K562 (cell line): ENCODE measurements around the gene TRABD. TPM values are rescaled to one million over a fixed set of nuclear protein-coding genes. Genes with fewer than 3 reads are reported as not detected.

Source experiments
- ATF2 ChIP-seq: sonication (generic); formaldehyde crosslinking; IDR thresholded peaks from 2 replicates; pipeline ENCODE4 v1.8.1; 2022; ENCODE audit warnings: missing genetic modification reagents
- CREBBP ChIP-seq: IDR thresholded peaks from one replicate; pipeline ENCODE4 v1.6.1; 2012; ENCODE audit warnings: low read depth, mild to moderate bottlenecking, control low read depth, inconsistent platforms, low read length
- MGA ChIP-seq: fragments of 450-650 bp; IDR thresholded peaks from 2 replicates; pipeline ENCODE4 v1.6.1; 2016; ENCODE audit warnings: mild to moderate bottlenecking, moderate library complexity
- PHF21A ChIP-seq: fragments of 450-650 bp; IDR thresholded peaks from 2 replicates; pipeline ENCODE4 v1.6.1; 2017; ENCODE audit warnings: low read depth, borderline replicate concordance
- TEAD1 ChIP-seq, 2 experiments: fragments of 450-650 bp in 1 of 2; sonication (generic) in 1 of 2; formaldehyde crosslinking; IDR thresholded peaks; 2 replicates each; pipeline versions ENCODE4 v1.4.0 to v1.8.0; 2020 to 2022; ENCODE audit warnings: mild to moderate bottlenecking in 2 of 2, missing genetic modification reagents in 1 of 2
- polyA plus RNA-seq, 8 experiments: library from polyadenylated mRNA; depleted of rRNA in 4 of 8; stranded (reverse) in 5 of 8; unstranded in 3 of 8; fragments of >200 nt; fragmentation: Nextera tagmentation in 2 of 8; fragmentation: Illumina TruSeq in 1 of 8; extraction: Ambion mirVana in 2 of 8; extraction: Trizol in 1 of 8; gene quantifications; 2 replicates each; pipeline versions ENCODE4 v1.2.1 to v1.2.3, GENCODE V29; 2011 to 2014; ENCODE audit warnings: inconsistent platforms in 1 of 8, missing spikeins in 1 of 8
- total RNA-seq, 7 experiments: library from RNA; depleted of rRNA in 6 of 7; stranded (reverse); fragments of >200 nt in 6 of 7; fragmentation: Illumina TruSeq in 2 of 7; extraction: Trizol in 2 of 7; gene quantifications; 2 replicates each; pipeline versions ENCODE4 v1.2.1 to v1.2.3, GENCODE V29; 2011 to 2021; ENCODE audit warnings: low replicate concordance in 1 of 7

Gene TRABD
- total and polyA plus RNA-seq, 9 of the 15 experiments (the other 6 are each of a cell fraction or from before 2014, with no cell fraction given), result 0.08 to 62.9 (median 14.0) TPM

- no peak for TF ChIP-seq MGA
- TF ChIP-seq PHF21A, result no peak
- TF ChIP-seq CREBBP, result no peak
- no peak for TF ChIP-seq ATF2 (CRISPR knock-in tag)
- TF ChIP-seq TEAD1 (CRISPR knock-in tag; IDR thresholded peaks at IDR 0.05), result no peak
These were observed 47.7 kb upstream of the TRABD start (continued) for GRCh38 chr22:50138041-50138440.
